Thymus (tissue), 11 donors: ENCODE data around the gene HOXA9. TPM values are rescaled to one million over a fixed set of nuclear protein-coding genes. Genes with fewer than 3 reads are reported as not detected.
A peak's percentile ranks its signal among the peaks of the same experiment; 100 is the strongest.

Source experiments
- DNase-seq, 9 donors: peaks; one replicate each; pipeline ENCODE4 v3.0.0-alpha.2; 2013; ENCODE audit warnings: low spot score in 9 of 9, low read depth in 6 of 9, missing footprints in 1 of 9
- H3K27ac ChIP-seq, 2 donors: one replicate each; pipeline ENCODE4 v1.5.1; 2013; ENCODE audit warnings: control low read depth in 1 of 2, low read depth in 1 of 2, low read length in 1 of 2, mild to moderate bottlenecking in 1 of 2, moderate library complexity in 1 of 2
- H3K27me3 ChIP-seq, 2 donors: one replicate each; pipeline ENCODE4 v1.5.1; 2013; ENCODE audit warnings: low read length in 1 of 2; ENCODE audit not compliant: control insufficient read depth in 2 of 2, insufficient read depth in 1 of 2
- H3K36me3 ChIP-seq, 2 donors: one replicate each; pipeline ENCODE4 v1.5.1; 2013; ENCODE audit warnings: low read length in 1 of 2, mild to moderate bottlenecking in 1 of 2, moderate library complexity in 1 of 2; ENCODE audit not compliant: control insufficient read depth in 2 of 2, insufficient read depth in 2 of 2
- H3K4me1 ChIP-seq, 2 donors: one replicate each; pipeline ENCODE4 v1.5.1; 2013; ENCODE audit warnings: low read length in 2 of 2; ENCODE audit not compliant: control insufficient read depth in 2 of 2, insufficient read depth in 2 of 2
- H3K4me3 ChIP-seq, 2 donors: one replicate each; pipeline ENCODE4 v1.5.1; 2013; ENCODE audit warnings: low read length in 2 of 2, control low read depth in 1 of 2, mild to moderate bottlenecking in 1 of 2
- H3K9me3 ChIP-seq, 2 donors: one replicate each; pipeline ENCODE4 v1.5.1; 2013; ENCODE audit warnings: low read length in 1 of 2, mild to moderate bottlenecking in 1 of 2; ENCODE audit not compliant: control insufficient read depth in 2 of 2, insufficient read depth in 1 of 2
- WGBS: extraction: QIAGEN DNeasy Blood & Tissue Kit; methylation state at CpG from one replicate; pipeline ENCODE4 v1.1.7; 2013; 5-methylcytosine and 5-hydroxymethylcytosine counted together
- polyA plus RNA-seq: library from polyadenylated mRNA; stranded (reverse); fragments of 200-250 nt; gene quantifications from one replicate; pipeline ENCODE4 v1.2.3, GENCODE V29; 2013
- total RNA-seq: library from RNA; stranded (reverse); fragments of 120-200 nt; gene quantifications from one replicate; pipeline ENCODE4 v1.2.4, GENCODE V29; 2013
- donor health status: healthy.

HOXA9 gene
- total and polyA plus RNA-seq, 2 donors: 1.5 to 4.9 TPM

- WGBS: under 1% methylated on average over 58 of the region's 59 CpGs
- Histone ChIP-seq H3K4me1 (peaks cover 29 to 37% of the 10 kb centered on the region in 2 donors), H3K27ac (no peak overlapping the region), H3K9me3 (peaks cover 0 to 10% of the 10 kb centered on the region in 2 donors), H3K4me3 (peak overlapping the region; percentile 22 to 73), H3K36me3 (no peaks in the 10 kb centered on the region), H3K27me3 (peaks cover 50 to 100% of the 10 kb centered on the region in 2 donors)
- no peak for DNase-seq
Observed at GRCh38 chr7:27173511-27173955, 8.2 kb upstream of the HOXA9 start.

GRCh38 chr7:27172823-27173510, 7.6 kb upstream of the HOXA9 start:
- Histone ChIP-seq H3K4me1 (peaks cover 29 to 42% of the 10 kb centered on the region in 2 donors), H3K9me3 (peaks cover 0 to 10% of the 10 kb centered on the region in 2 donors), H3K27me3 (peaks cover 48 to 100% of the 10 kb centered on the region in 2 donors), H3K4me3 (peak overlapping the region; percentile 8 to 73), H3K36me3 (no peaks in the 10 kb centered on the region), H3K27ac (no peak overlapping the region)
- under 1% methylated on average over 58 of the region's 58 CpGs for WGBS
- DNase-seq: no peak

GRCh38 chr7:27172315-27172774, 7.0 kb upstream of the HOXA9 start:
- Histone ChIP-seq H3K27me3 (peaks cover 43 to 100% of the 10 kb centered on the region in 2 donors), H3K27ac (no peak overlapping the region), H3K36me3 (no peaks in the 10 kb centered on the region), H3K4me3 (peak overlapping the region in 1 of 2 donors; percentile 73), H3K4me1 (peaks cover 30 to 43% of the 10 kb centered on the region in 2 donors), H3K9me3 (peaks cover 0 to 10% of the 10 kb centered on the region in 2 donors)
- 2% methylated on average over 10 of the region's 10 CpGs for WGBS
- no peak for DNase-seq

GRCh38 chr7:27171637-27172314, 6.4 kb upstream of the HOXA9 start:
- Histone ChIP-seq H3K27ac (peak overlapping the region in 1 of 2 donors; percentile 9), H3K4me3 (peak overlapping the region in 1 of 2 donors; percentile 73), H3K9me3 (peaks cover 0 to 14% of the 10 kb centered on the region in 2 donors), H3K27me3 (peaks cover 43 to 100% of the 10 kb centered on the region in 2 donors), H3K36me3 (no peaks in the 10 kb centered on the region), H3K4me1 (peaks cover 35 to 48% of the 10 kb centered on the region in 2 donors)
- WGBS: 2% methylated on average over 30 of the region's 30 CpGs
- DNase-seq: no peak

GRCh38 chr7:27171325-27171636, 5.9 kb upstream of the HOXA9 start:
- peaks cover 47 to 100% of the 10 kb centered on the region in 2 donors for H3K27me3 ChIP-seq
- 5% methylated on average over 8 of the region's 8 CpGs for WGBS
- DNase-seq: no peak
- peak overlapping the region in 1 of 2 donors; percentile 73 for H3K4me3 ChIP-seq
- peaks cover 40 to 53% of the 10 kb centered on the region in 2 donors for H3K4me1 ChIP-seq
- H3K36me3 ChIP-seq: no peaks in the 10 kb centered on the region
- H3K9me3 ChIP-seq: peaks cover 0 to 19% of the 10 kb centered on the region in 2 donors
- peak overlapping the region in 1 of 2 donors; percentile 9 for H3K27ac ChIP-seq

- 25% methylated on average over 11 of the region's 11 CpGs for WGBS
- Histone ChIP-seq H3K27ac (no peak overlapping the region), H3K27me3 (peaks cover 50 to 100% of the 10 kb centered on the region in 2 donors), H3K36me3 (no peaks in the 10 kb centered on the region), H3K4me1 (peaks cover 46 to 59% of the 10 kb centered on the region in 2 donors), H3K9me3 (peaks cover 0 to 22% of the 10 kb centered on the region in 2 donors), H3K4me3 (peak overlapping the region in 1 of 2 donors; percentile 73)
- no peak for DNase-seq
Observed at GRCh38 chr7:27170426-27171324, 5.3 kb upstream of the HOXA9 start.

- peaks cover 46 to 100% of the 10 kb centered on the region in 2 donors for H3K27me3 ChIP-seq
- peaks cover 52 to 65% of the 10 kb centered on the region in 2 donors for H3K4me1 ChIP-seq
- peaks cover 0 to 22% of the 10 kb centered on the region in 2 donors for H3K9me3 ChIP-seq
- H3K4me3 ChIP-seq: peak overlapping the region; percentile 39 to 54
- H3K36me3 ChIP-seq: no peaks in the 10 kb centered on the region
- H3K27ac ChIP-seq: no peak overlapping the region
- under 1% methylated on average over 46 of the region's 46 CpGs for WGBS
- DNase-seq: no peak
Observed at GRCh38 chr7:27169658-27170425, 4.5 kb upstream of the HOXA9 start.

- H3K27ac ChIP-seq: peak overlapping the region; percentile 19 to 60
- H3K27me3 ChIP-seq: peaks cover 47 to 100% of the 10 kb centered on the region in 2 donors
- 2% methylated on average over 25 of the region's 25 CpGs for WGBS
- H3K9me3 ChIP-seq: peaks cover 0 to 20% of the 10 kb centered on the region in 2 donors
- H3K4me3 ChIP-seq: peak overlapping the region; percentile 39 to 54
- H3K36me3 ChIP-seq: peaks cover 0 to 2% of the 10 kb centered on the region in 2 donors
- H3K4me1 ChIP-seq: peaks cover 48 to 70% of the 10 kb centered on the region in 2 donors
- peak in 2 of 9 donors; percentile 55 to 81 for DNase-seq
Observed at GRCh38 chr7:27168265-27168947, 3.1 kb upstream of the HOXA9 start.
